ENCODE data around the gene SRCAP.

The SRCAP gene

GRCh38 chr16:30669026-30669902 lies 29.7 kb upstream of the SRCAP start:
- intact Hi-C loops (cut with DNase I; ENCODE audit: low total_unique reads): no loop called here
- Histone ChIP-seq H3K9me3 (no peaks in the 10 kb centered on the region), H3K4me3 (no peak overlapping the region), H3K27ac (no peak overlapping the region), H3K4me1 (peaks cover 0 to 2% (median 0%) of the 10 kb centered on the region in 4 donors), H3K36me3 (peaks cover 51 to 70% (median 63%) of the 10 kb centered on the region in 3 donors), H3K27me3 (no peaks in the 10 kb centered on the region)
- DNase-seq: no peak
- TF ChIP-seq CTCF (IDR thresholded peaks at IDR 0.05): no peak

GRCh38 chr16:30669903-30670824 lies 28.8 kb upstream of the SRCAP start:
- DNase-seq: no peak
- no peaks in the 10 kb centered on the region for H3K27me3 ChIP-seq
- TF ChIP-seq CTCF (IDR thresholded peaks at IDR 0.05): no peak
- no peaks in the 10 kb centered on the region for H3K4me1 ChIP-seq
- H3K4me3 ChIP-seq: no peak overlapping the region
- no peaks in the 10 kb centered on the region for H3K9me3 ChIP-seq
- H3K27ac ChIP-seq: no peak overlapping the region
- intact Hi-C loops (cut with DNase I; ENCODE audit: low total_unique reads): no loop called here
- peaks cover 42 to 61% (median 54%) of the 10 kb centered on the region in 3 donors for H3K36me3 ChIP-seq

GRCh38 chr16:30675143-30675542 lies 23.8 kb upstream of the SRCAP start:
- no peak for DNase-seq
- H3K4me3 ChIP-seq: no peak overlapping the region
- intact Hi-C loops (cut with DNase I; ENCODE audit: low total_unique reads): no loop called here
- H3K9me3 ChIP-seq: no peaks in the 10 kb centered on the region
- no peak for TF ChIP-seq CTCF (IDR thresholded peaks at IDR 0.05)
- peaks cover 1 to 12% (median 4%) of the 10 kb centered on the region in 3 donors for H3K36me3 ChIP-seq
- H3K4me1 ChIP-seq: no peaks in the 10 kb centered on the region
- H3K27ac ChIP-seq: no peak overlapping the region
- no peaks in the 10 kb centered on the region for H3K27me3 ChIP-seq

GRCh38 chr16:30677931-30678585 lies 20.9 kb upstream of the SRCAP start:
- H3K27ac ChIP-seq: no peak overlapping the region
- H3K4me3 ChIP-seq: no peak overlapping the region
- no peaks in the 10 kb centered on the region for H3K36me3 ChIP-seq
- H3K27me3 ChIP-seq: peaks cover 0 to 6% of the 10 kb centered on the region in 2 donors
- no peaks in the 10 kb centered on the region for H3K9me3 ChIP-seq
- intact Hi-C loops (cut with DNase I; ENCODE audit: low total_unique reads): no loop called here
- DNase-seq: no peak
- TF ChIP-seq CTCF (IDR thresholded peaks at IDR 0.05): no peak
- H3K4me1 ChIP-seq: no peaks in the 10 kb centered on the region

GRCh38 chr16:30678586-30678970 lies 20.4 kb upstream of the SRCAP start:
- intact Hi-C loops (cut with DNase I; ENCODE audit: low total_unique reads): no loop called here
- Histone ChIP-seq H3K4me3 (no peak overlapping the region), H3K27me3 (peaks cover 0 to 6% of the 10 kb centered on the region in 2 donors), H3K9me3 (no peaks in the 10 kb centered on the region), H3K36me3 (no peaks in the 10 kb centered on the region), H3K27ac (no peak overlapping the region), H3K4me1 (no peaks in the 10 kb centered on the region)
- TF ChIP-seq CTCF (IDR thresholded peaks at IDR 0.05): no peak
- no peak for DNase-seq

Data from tibial artery (tissue), 4 donors.